ENCODE measurements around the gene PLA2G2F.

DNA sequence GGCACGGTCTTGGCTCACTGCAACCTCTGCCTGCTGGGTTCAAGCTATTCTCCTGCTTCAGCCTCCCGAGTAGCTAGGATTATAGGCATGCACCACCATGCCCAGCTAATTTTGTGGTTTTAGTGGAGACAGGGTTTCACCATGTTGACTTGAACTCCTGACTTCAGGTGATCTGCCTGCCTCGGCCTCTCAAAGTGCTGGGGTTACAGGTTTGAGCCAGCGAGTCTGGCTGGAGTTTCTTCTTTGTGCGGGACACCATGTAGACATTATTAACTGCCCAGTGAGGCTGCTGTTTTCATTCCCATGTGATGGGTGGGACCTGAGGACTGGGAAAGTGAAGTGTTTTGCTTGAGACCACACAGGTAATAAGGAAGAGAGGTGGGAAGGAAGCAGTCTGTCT is 45.8 kb upstream of the PLA2G2F start:
- TF ChIP-seq, protein P1, sequence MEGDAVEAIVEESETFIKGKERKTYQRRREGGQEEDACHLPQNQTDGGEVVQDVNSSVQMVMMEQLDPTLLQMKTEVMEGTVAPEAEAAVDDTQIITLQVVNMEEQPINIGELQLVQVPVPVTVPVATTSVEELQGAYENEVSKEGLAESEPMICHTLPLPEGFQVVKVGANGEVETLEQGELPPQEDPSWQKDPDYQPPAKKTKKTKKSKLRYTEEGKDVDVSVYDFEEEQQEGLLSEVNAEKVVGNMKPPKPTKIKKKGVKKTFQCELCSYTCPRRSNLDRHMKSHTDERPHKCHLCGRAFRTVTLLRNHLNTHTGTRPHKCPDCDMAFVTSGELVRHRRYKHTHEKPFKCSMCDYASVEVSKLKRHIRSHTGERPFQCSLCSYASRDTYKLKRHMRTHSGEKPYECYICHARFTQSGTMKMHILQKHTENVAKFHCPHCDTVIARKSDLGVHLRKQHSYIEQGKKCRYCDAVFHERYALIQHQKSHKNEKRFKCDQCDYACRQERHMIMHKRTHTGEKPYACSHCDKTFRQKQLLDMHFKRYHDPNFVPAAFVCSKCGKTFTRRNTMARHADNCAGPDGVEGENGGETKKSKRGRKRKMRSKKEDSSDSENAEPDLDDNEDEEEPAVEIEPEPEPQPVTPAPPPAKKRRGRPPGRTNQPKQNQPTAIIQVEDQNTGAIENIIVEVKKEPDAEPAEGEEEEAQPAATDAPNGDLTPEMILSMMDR (IDR thresholded peaks at IDR 0.05) = no peak
- no peak for TF ChIP-seq POLR2A (IDR thresholded peaks at IDR 0.05)
